Middle frontal gyrus (tissue), 1 donor: ENCODE data around the gene SPINDOC.
"Not testable (repeated sequence)": the region's sequence is repeated elsewhere in the genome, so short reads cannot be mapped to it uniquely, and the experiment has no call there.

Experiments
- DNase-seq: peaks from one replicate; pipeline ENCODE4 v3.0.0-alpha.2; 2015; ENCODE audit warnings: low spot score; ENCODE audit errors: extremely low spot score

The SPINDOC gene

DNA sequence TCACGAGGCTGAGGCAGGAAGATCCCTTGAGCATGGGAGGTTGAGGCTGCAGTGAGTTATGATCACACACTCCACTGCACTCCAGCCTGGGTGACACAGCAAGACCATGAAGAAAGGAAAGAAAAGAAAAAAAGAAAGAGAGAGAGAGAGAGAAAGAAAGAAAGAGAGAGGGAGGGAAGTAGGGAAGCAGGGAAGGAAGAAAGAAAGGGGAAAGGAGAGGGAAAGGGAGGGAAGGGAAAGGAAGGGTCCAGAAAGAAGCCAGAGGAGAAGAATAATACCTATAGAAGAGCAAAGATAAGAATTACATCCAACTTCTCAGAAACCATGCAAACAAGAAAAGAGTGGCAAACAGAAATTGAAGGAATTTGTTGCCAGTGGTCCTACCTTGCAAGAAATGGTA lies 27.4 kb upstream of the SPINDOC start:
- DNase-seq = no peak

GRCh38 chr11:63791495-63792167 lies 21.6 kb upstream of the SPINDOC start:
- DNase-seq = no peak

- DNase-seq = no peak
Observed at GRCh38 chr11:63793161-63793560, 20.1 kb upstream of the SPINDOC start.

DNA sequence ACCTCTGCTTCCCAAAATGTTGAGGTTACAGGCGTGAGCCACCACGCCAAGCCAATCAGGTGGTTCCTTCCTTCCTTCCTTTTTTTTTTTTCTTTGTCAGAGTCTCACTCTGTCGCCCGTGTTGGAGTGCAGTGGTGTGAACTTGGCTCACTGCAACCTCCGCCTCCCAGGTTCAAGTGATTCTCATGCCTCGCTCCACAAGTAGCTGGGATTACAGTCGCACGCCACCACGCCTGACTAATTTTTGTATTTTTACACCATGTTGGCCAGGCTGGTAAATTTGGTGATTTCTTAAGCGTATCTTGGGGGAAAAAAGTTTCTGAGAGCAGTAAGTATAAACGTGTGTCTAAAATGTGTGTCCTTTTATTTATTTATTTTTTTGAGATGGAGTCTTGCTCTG lies 18.2 kb upstream of the SPINDOC start:
- no peak for DNase-seq

- DNase-seq = no peak
Observed at GRCh38 chr11:63800921-63801320, 12.3 kb upstream of the SPINDOC start.

DNA sequence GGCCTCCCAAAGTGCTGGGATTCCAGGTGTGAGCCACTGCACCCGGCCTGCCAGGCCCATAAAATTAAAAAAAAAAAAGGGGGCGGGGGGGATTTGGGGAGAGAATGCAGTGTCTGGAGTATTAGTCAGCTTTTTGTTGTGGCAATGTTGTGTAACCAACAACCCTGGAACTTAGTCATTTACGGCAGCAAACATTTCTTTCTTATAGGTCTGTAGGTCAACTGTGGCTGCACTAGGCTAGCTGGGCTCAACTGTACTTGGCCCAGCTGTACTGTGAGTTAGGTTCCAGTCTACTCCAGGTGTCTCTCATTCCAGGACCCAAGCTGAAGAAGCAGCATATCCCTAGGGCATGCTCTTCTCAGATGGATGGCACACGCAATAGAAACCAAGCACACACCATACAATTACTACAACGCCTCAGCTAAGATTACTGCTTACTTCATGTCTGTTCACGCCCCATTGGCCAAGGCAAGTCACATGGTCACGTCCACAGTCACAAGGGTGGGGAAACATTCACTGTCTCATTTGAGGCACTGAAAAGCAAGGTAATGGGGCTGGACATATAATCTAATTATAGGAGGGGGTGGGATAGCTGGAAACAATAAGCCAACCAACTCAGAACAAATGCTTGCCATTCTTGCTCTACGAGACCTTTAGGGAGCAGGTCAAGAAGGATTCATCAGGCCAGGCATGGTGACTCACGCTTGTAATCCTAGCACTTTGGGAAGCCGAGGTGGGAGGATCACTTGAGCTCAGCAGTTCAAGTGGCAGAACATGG lies 10.4 kb upstream of the SPINDOC start:
- DNase-seq = no peak

DNA sequence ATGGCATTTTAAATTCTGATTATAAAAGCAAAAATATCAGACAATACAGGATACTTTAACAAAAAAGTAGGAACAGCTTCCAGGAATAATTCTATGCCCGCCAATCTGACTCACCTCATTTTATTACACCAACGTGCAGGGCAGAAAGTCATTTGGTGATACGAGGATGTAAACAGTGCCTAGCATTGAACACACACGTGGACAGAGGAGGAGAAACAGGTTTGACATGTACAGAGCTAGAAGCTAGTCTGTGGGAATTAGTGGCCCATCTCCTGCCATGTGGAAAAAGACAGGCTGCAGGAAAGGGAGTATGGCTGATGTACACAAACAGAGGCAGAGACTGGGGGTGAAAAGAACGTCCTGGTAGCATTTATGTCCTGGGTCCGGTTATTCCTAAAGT lies 9.0 kb upstream of the SPINDOC start:
- DNase-seq = no peak

DNA sequence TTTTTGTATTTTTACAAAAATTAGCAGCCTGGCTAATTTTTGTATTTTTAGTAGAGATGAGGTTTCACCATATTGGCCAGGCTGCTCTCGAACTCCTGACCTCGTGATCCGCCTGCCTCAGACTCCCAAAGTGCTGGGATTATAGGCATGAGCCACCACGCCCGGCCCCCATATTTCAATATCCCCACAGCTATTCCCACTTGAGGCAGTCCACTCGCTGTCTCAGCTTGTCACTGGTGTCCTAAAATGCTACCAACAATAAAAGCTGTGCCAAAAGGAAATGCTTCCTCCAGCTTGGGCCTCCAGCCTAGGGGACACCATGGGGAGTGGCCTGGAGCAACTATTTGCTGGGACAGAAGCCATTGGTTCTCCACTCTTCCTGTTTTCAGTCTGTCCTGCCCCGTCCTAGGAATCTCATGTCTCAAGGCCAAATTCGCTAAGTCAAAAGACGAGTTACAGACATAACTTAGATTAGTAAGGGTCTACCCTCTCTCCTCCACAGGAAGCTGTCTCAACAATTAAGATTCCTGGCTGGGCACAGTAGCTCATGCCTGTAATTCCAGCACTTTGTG lies 7.3 kb upstream of the SPINDOC start:
- no peak for DNase-seq

GRCh38 chr11:63810383-63810782 lies 2.9 kb upstream of the SPINDOC start:
- not testable (repeated sequence) for DNase-seq

GRCh38 chr11:63811522-63811921 lies 1.7 kb upstream of the SPINDOC start:
- no peak for DNase-seq

DNA sequence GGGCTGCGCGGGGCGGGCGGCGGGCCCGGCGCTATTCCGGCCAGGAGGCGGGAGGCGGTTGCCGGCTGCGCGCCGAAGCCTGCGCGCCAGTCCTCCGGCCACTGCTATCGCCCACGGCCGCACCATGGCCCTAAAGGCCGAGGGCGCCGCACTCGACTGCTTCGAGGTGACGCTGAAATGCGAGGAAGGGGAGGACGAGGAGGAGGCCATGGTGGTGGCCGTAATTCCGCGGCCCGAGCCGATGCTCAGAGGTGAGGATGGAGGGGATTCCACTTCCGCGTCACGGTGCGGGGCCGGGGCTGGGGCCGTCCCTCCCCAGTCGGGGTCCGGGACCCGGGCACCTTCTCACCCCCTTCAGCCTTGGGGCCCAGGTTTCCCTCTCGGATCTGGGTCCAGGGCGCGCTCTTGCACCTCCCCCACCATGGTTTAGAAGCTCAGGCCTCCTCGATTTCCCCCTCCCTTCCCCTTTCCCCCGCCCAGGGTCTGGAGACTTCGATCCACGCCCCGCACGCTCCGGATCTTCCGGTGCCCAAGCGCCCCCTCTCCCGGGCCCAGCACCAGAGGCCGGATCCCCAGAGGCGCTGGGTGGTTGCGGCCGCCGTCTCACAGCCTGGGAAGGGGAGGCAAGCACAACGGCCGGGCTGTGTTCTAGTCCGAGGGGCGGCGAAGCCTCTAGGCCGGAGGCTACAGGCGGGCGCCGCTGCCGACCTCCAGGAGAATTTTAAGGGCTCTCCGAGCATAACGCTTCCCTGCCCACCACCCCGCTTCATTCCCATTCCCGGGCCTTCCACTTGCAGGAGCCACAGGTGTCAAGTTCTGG lies 517 bp downstream of the SPINDOC start:
- DNase-seq = no peak

- no peak for DNase-seq
Observed at GRCh38 chr11:63814383-63814736, 1.1 kb downstream of the SPINDOC start.

DNA sequence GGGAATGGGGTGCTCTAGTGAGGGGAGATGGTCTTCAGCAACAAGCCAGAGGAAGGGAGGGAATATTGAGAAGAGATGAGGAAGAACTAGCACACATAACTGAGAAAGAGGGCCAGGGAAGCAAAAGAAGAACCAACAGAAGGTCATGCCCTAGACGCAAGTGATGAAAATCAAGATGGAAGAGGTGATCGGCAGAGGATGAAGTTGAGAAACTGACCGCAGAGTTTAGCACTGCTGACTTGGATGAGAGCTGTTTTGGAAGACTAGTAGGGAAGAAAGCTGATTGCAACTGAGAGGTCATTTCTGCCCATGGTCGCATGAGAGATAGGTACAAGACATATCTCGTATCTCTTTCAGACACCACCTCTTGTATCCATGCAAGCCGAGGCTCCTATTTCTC lies 2.9 kb downstream of the SPINDOC start:
- no peak for DNase-seq

DNA sequence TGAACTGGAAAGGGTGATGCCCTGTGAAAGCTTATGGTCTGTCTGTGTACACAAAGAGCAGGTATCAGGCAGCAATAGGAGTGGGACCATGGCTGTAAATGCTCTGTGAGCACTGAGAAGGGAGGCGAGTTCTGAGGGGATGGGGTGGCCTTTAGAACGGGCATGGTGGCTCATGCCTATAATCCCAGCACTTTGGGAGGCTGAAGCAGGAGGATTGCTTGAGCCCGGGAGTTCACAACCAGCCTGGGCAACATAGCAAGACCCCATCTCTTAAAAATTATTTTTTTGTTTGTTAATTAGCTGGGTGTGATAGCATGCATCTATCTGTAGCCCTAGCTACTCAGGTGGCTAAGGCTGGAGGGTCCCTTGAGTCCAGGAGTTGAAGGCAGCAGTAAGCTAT lies 3.5 kb downstream of the SPINDOC start:
- no peak for DNase-seq

GRCh38 chr11:63817758-63818498 lies 4.7 kb downstream of the SPINDOC start:
- no peak for DNase-seq

GRCh38 chr11:63818609-63819008 lies 5.4 kb downstream of the SPINDOC start:
- DNase-seq = no peak

GRCh38 chr11:63821411-63821810 lies 8.2 kb downstream of the SPINDOC start:
- DNase-seq = no peak

- DNase-seq = no peak
Observed at GRCh38 chr11:63826471-63827190, 13.4 kb downstream of the SPINDOC start.

- no peak for DNase-seq
Observed at GRCh38 chr11:63829823-63830489, 16.7 kb downstream of the SPINDOC start.

DNA sequence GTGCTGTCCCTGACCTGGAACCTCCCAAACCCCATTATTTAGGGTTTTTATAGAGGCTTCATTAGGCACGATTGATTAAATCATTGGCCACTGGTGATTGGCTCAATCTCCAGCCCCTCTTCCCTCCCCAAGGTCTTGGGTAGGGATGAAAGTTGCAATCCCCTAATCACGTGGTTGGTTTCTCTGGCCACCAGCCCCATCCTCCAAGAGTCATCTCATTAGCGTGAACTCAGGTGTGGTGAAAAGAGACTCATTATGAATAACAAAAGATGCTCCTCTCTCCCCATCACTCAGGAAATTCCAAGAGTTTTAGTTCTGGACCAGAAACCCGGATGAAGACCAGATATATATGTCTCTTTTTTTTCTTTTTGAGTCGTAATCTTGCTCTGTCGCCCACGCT lies 18.1 kb downstream of the SPINDOC start:
- DNase-seq = no peak
